ENCODE measurements around the gene TENM4.
A peak's percentile ranks its signal among the peaks of the same experiment; 100 is the strongest.

The TENM4 gene

GRCh38 chr11:78603792-78604191 is 837.0 kb downstream of the TENM4 start:
- DNase-seq: peak; percentile 14
